ENCODE measurements around the gene CNGA2.
"Not testable (repeated sequence)": the region's sequence is repeated elsewhere in the genome, so short reads cannot be mapped to it uniquely, and the experiment has no call there.

Gene CNGA2

GRCh38 chrX:151734446-151734845 lies at the start of gene CNGA2:
Gene CNGA2, plus strand, starts transcription at chrX:151734746. Its CDS starts 3,738 bp downstream, at chrX:151738484.
- DNase-seq: no peak

- DNase-seq: no peak
Measured at GRCh38 chrX:151687635-151688034, 46.9 kb upstream of the CNGA2 start.

GRCh38 chrX:151688695-151689094 lies 45.9 kb upstream of the CNGA2 start:
- DNase-seq: no peak

- DNase-seq: no peak
Measured at GRCh38 chrX:151692825-151693224, 41.7 kb upstream of the CNGA2 start.

GRCh38 chrX:151694121-151694520 lies 40.4 kb upstream of the CNGA2 start:
- no peak for DNase-seq

GRCh38 chrX:151694661-151695582 lies 39.6 kb upstream of the CNGA2 start, which contains the start of gene PRRG3:
Gene PRRG3, plus strand, starts transcription at chrX:151695458. Its CDS starts 3,357 bp downstream, at chrX:151698815.
- no peak for DNase-seq

- DNase-seq: no peak
Measured at GRCh38 chrX:151695583-151696340, 38.8 kb upstream of the CNGA2 start.

- DNase-seq: not testable (repeated sequence)
Measured at GRCh38 chrX:151697082-151697481, 37.5 kb upstream of the CNGA2 start.

- DNase-seq: no peak
Measured at GRCh38 chrX:151697522-151697921, 37.0 kb upstream of the CNGA2 start.

- DNase-seq: no peak
Measured at GRCh38 chrX:151698485-151698884, 36.1 kb upstream of the CNGA2 start.

GRCh38 chrX:151699746-151700145 lies 34.8 kb upstream of the CNGA2 start:
- no peak for DNase-seq

- no peak for DNase-seq
Measured at GRCh38 chrX:151700581-151700980, 34.0 kb upstream of the CNGA2 start.

- no peak for DNase-seq
Measured at GRCh38 chrX:151701071-151701470, 33.5 kb upstream of the CNGA2 start.

- no peak for DNase-seq
Measured at GRCh38 chrX:151701531-151701930, 33.0 kb upstream of the CNGA2 start.

- no peak for DNase-seq
Measured at GRCh38 chrX:151702026-151702714, 32.4 kb upstream of the CNGA2 start.

- DNase-seq: no peak
Measured at GRCh38 chrX:151702741-151703340, 31.7 kb upstream of the CNGA2 start.

GRCh38 chrX:151703487-151703886 lies 31.1 kb upstream of the CNGA2 start:
- DNase-seq: no peak

- no peak for DNase-seq
Measured at GRCh38 chrX:151704041-151704663, 30.4 kb upstream of the CNGA2 start.

GRCh38 chrX:151708821-151709220 lies 25.7 kb upstream of the CNGA2 start:
- DNase-seq: no peak

- no peak for DNase-seq
Measured at GRCh38 chrX:151710457-151710856, 24.1 kb upstream of the CNGA2 start.

GRCh38 chrX:151711154-151711553 lies 23.4 kb upstream of the CNGA2 start:
- no peak for DNase-seq

- no peak for DNase-seq
Measured at GRCh38 chrX:151711787-151712186, 22.8 kb upstream of the CNGA2 start.

Data from CD4-positive, alpha-beta T cell treated with Interferon gamma for 1 hour (primary cell).